Activated T-helper 1 cell treated with anti-CD3 and anti-CD28 coated beads, Interleukin-12 subunit alpha, Interleukin-12 subunit beta, Interleukin-2, Interleukin-4 antibody, amounts not matched to agents 30 ng/mL and 10 ng/mL and 1 ng/mL, durations not matched to agents 14 hours and 24 hours and 36 hours (primary cell): Measurements from ENCODE around the gene ZNF618. TPM values are rescaled to one million over a fixed set of nuclear protein-coding genes. Genes with fewer than 3 reads are reported as not detected.

ENCODE experiments used
- DNase-seq: peaks from one replicate; pipeline ENCODE4 v3.0.0; 2021; ENCODE audit warnings: low spot score
- H3K27ac Mint-ChIP-seq: one replicate; pipeline ENCODE4 v1.8.0; 2021; ENCODE audit warnings: mild to moderate bottlenecking, mixed read lengths
- H3K27me3 Mint-ChIP-seq: one replicate; pipeline ENCODE4 v1.8.0; 2022; ENCODE audit warnings: mild to moderate bottlenecking, moderate library complexity, mixed read lengths; ENCODE audit not compliant: insufficient read depth
- H3K36me3 Mint-ChIP-seq: one replicate; pipeline ENCODE4 v1.8.0; 2021; ENCODE audit warnings: low read depth, mixed read lengths
- H3K4me1 Mint-ChIP-seq: one replicate; pipeline ENCODE4 v1.8.0; 2021; ENCODE audit warnings: low read depth, mixed read lengths
- H3K4me3 Mint-ChIP-seq: one replicate; pipeline ENCODE4 v1.8.0; 2021; ENCODE audit warnings: mild to moderate bottlenecking, moderate library complexity, mixed read lengths
- H3K9me3 Mint-ChIP-seq: one replicate; pipeline ENCODE4 v1.8.0; 2021; ENCODE audit warnings: mixed read lengths
- intact Hi-C: fragments of 100-400 bp; cut with micrococcal nuclease; formaldehyde crosslinking; loops from one replicate; pipeline ENCODE4 v1.15.1; 2024
- total RNA-seq: library from RNA; stranded (reverse); gene quantifications from 2 replicates; pipeline ENCODE4 v1.2.3, GENCODE V29; 2022

ZNF618 gene
- total RNA-seq, 1 donor from 2014 or later = 0.16 TPM

GRCh38 chr9:114002271-114002985 is 126.3 kb downstream of the ZNF618 start:
- H3K27me3 Mint-ChIP-seq = no peaks in the 10 kb centered on the region
- H3K4me1 Mint-ChIP-seq = no peaks in the 10 kb centered on the region
- H3K4me3 Mint-ChIP-seq = no peak overlapping the region
- DNase-seq = no peak
- no peaks in the 10 kb centered on the region for H3K9me3 Mint-ChIP-seq
- no peak overlapping the region for H3K27ac Mint-ChIP-seq
- no peaks in the 10 kb centered on the region for H3K36me3 Mint-ChIP-seq
- intact Hi-C loops = no loop called here

GRCh38 chr9:114002986-114003350 is 126.9 kb downstream of the ZNF618 start:
- no peaks in the 10 kb centered on the region for H3K9me3 Mint-ChIP-seq
- intact Hi-C loops = no loop called here
- H3K4me1 Mint-ChIP-seq = no peaks in the 10 kb centered on the region
- no peaks in the 10 kb centered on the region for H3K27me3 Mint-ChIP-seq
- no peak overlapping the region for H3K4me3 Mint-ChIP-seq
- H3K36me3 Mint-ChIP-seq = no peaks in the 10 kb centered on the region
- H3K27ac Mint-ChIP-seq = no peak overlapping the region
- no peak for DNase-seq

- Mint-ChIP-seq H3K27me3 (no peaks in the 10 kb centered on the region), H3K27ac (no peak overlapping the region), H3K9me3 (no peaks in the 10 kb centered on the region), H3K4me1 (no peaks in the 10 kb centered on the region), H3K4me3 (no peak overlapping the region), H3K36me3 (no peaks in the 10 kb centered on the region)
- no peak for DNase-seq
- intact Hi-C loops = no loop called here
Measured at GRCh38 chr9:114003351-114003750, 127.2 kb downstream of the ZNF618 start.

- Mint-ChIP-seq H3K4me3 (no peak overlapping the region), H3K36me3 (no peaks in the 10 kb centered on the region), H3K9me3 (no peaks in the 10 kb centered on the region), H3K4me1 (no peaks in the 10 kb centered on the region), H3K27me3 (no peaks in the 10 kb centered on the region), H3K27ac (no peak overlapping the region)
- no peak for DNase-seq
- intact Hi-C loops = no loop called here
Measured at GRCh38 chr9:114003758-114004157, 127.6 kb downstream of the ZNF618 start.

GRCh38 chr9:114004221-114004716 is 128.2 kb downstream of the ZNF618 start:
- H3K27ac Mint-ChIP-seq = no peak overlapping the region
- no peak overlapping the region for H3K4me3 Mint-ChIP-seq
- no peaks in the 10 kb centered on the region for H3K9me3 Mint-ChIP-seq
- peaks cover 1% of the 10 kb centered on the region for H3K27me3 Mint-ChIP-seq
- intact Hi-C loops = no loop called here
- DNase-seq = no peak
- no peaks in the 10 kb centered on the region for H3K36me3 Mint-ChIP-seq
- no peaks in the 10 kb centered on the region for H3K4me1 Mint-ChIP-seq

GRCh38 chr9:114005371-114006154 is 129.5 kb downstream of the ZNF618 start:
- DNase-seq = no peak
- intact Hi-C loops = no loop called here

GRCh38 chr9:114006155-114006550 is 130.0 kb downstream of the ZNF618 start:
- H3K9me3 Mint-ChIP-seq = no peaks in the 10 kb centered on the region
- H3K27me3 Mint-ChIP-seq = peaks cover 1% of the 10 kb centered on the region
- H3K4me1 Mint-ChIP-seq = no peaks in the 10 kb centered on the region
- no peak overlapping the region for H3K27ac Mint-ChIP-seq
- intact Hi-C loops = no loop called here
- no peaks in the 10 kb centered on the region for H3K36me3 Mint-ChIP-seq
- DNase-seq = no peak
- no peak overlapping the region for H3K4me3 Mint-ChIP-seq

More at GRCh38 chr9:114005371-114006154, 129.5 kb downstream of the ZNF618 start:
- Mint-ChIP-seq H3K27ac (no peak overlapping the region), H3K4me1 (no peaks in the 10 kb centered on the region), H3K9me3 (no peaks in the 10 kb centered on the region), H3K36me3 (no peaks in the 10 kb centered on the region), H3K27me3 (peaks cover 1% of the 10 kb centered on the region), H3K4me3 (no peak overlapping the region)

- Mint-ChIP-seq H3K9me3 (no peaks in the 10 kb centered on the region), H3K4me1 (no peaks in the 10 kb centered on the region)
- DNase-seq = no peak
Measured at GRCh38 chr9:114006931-114007691, 131.0 kb downstream of the ZNF618 start.

GRCh38 chr9:114007991-114008666 is 132.0 kb downstream of the ZNF618 start:
- H3K9me3 Mint-ChIP-seq = no peaks in the 10 kb centered on the region
- peaks cover 4% of the 10 kb centered on the region for H3K27me3 Mint-ChIP-seq
- intact Hi-C loops = no loop called here
- H3K27ac Mint-ChIP-seq = no peak overlapping the region
- no peaks in the 10 kb centered on the region for H3K4me1 Mint-ChIP-seq
- no peaks in the 10 kb centered on the region for H3K36me3 Mint-ChIP-seq
- DNase-seq = no peak
- H3K4me3 Mint-ChIP-seq = no peak overlapping the region

More at GRCh38 chr9:114006931-114007691, 131.0 kb downstream of the ZNF618 start:
- Mint-ChIP-seq H3K27me3 (peaks cover 4% of the 10 kb centered on the region), H3K36me3 (no peaks in the 10 kb centered on the region), H3K27ac (no peak overlapping the region), H3K4me3 (no peak overlapping the region)
- intact Hi-C loops = no loop called here

- Mint-ChIP-seq H3K36me3 (no peaks in the 10 kb centered on the region), H3K4me3 (no peak overlapping the region), H3K27me3 (peaks cover 4% of the 10 kb centered on the region), H3K4me1 (no peaks in the 10 kb centered on the region), H3K27ac (no peak overlapping the region), H3K9me3 (no peaks in the 10 kb centered on the region)
- DNase-seq = no peak
- intact Hi-C loops = no loop called here
Measured at GRCh38 chr9:114008667-114009410, 132.7 kb downstream of the ZNF618 start.

- no peak for DNase-seq
- intact Hi-C loops = no loop called here
- no peak overlapping the region for H3K4me3 Mint-ChIP-seq
Measured at GRCh38 chr9:114011313-114011712, 135.2 kb downstream of the ZNF618 start.

GRCh38 chr9:114012126-114012525 is 136.0 kb downstream of the ZNF618 start:
- intact Hi-C loops = no loop called here
- Mint-ChIP-seq H3K27me3 (peaks cover 4% of the 10 kb centered on the region), H3K9me3 (no peaks in the 10 kb centered on the region), H3K4me1 (no peaks in the 10 kb centered on the region), H3K4me3 (no peak overlapping the region), H3K27ac (no peak overlapping the region), H3K36me3 (no peaks in the 10 kb centered on the region)
- DNase-seq = no peak

More at GRCh38 chr9:114011313-114011712, 135.2 kb downstream of the ZNF618 start:
- H3K9me3 Mint-ChIP-seq = no peaks in the 10 kb centered on the region
- no peaks in the 10 kb centered on the region for H3K36me3 Mint-ChIP-seq
- no peaks in the 10 kb centered on the region for H3K4me1 Mint-ChIP-seq
- no peak overlapping the region for H3K27ac Mint-ChIP-seq
- H3K27me3 Mint-ChIP-seq = peaks cover 4% of the 10 kb centered on the region
